H1 (cell line): Measurements from ENCODE around the gene TLR1. TPM values are rescaled to one million over a fixed set of nuclear protein-coding genes. Genes with fewer than 3 reads are reported as not detected.

Experiments
- CTCF ChIA-PET: fragments of 300-600 bp; sonication (Branson Sonifier 250); formaldehyde crosslinking; loops from one replicate; lab custom pipeline; 2021; ENCODE audit not compliant: partially characterized antibody; lab: Charles Lee
- POLR2A ChIA-PET: fragments of 300-600 bp; sonication (Branson Sonifier 250); formaldehyde crosslinking; loops from one replicate; lab custom pipeline; 2021; ENCODE audit warnings: inconsistent platforms; ENCODE audit not compliant: partially characterized antibody; lab: Charles Lee
- DNase-seq, 2 experiments: peaks; one replicate each; pipeline versions ENCODE4 v3.0.0 to v3.0.0-alpha.2; 2010 to 2022; ENCODE audit warnings: low spot score in 2 of 2, low read depth in 1 of 2, mixed read lengths in 1 of 2
- FAIRE-seq: peaks from 2 replicates; lab custom pipeline; 2011; peaks lifted over from hg19 to GRCh38; lab: Jason Lieb, UNC
- H2AFZ ChIP-seq: 2 replicates; pipeline ENCODE4 v1.8.1; 2012; ENCODE audit warnings: low read length, inconsistent platforms
- H2AK5ac ChIP-seq: 2 replicates; pipeline ENCODE4 v1.6.1; 2013; ENCODE audit warnings: low read depth, low read length
- H2BK120ac ChIP-seq: replicated peaks from 2 replicates; pipeline ENCODE3; 2013; ENCODE audit warnings: low read depth, low read length, inconsistent platforms
- H2BK12ac ChIP-seq: 2 replicates; pipeline ENCODE4 v1.6.1; 2013; ENCODE audit warnings: low read depth, low read length
- H2BK15ac ChIP-seq: 2 replicates; pipeline ENCODE4 v1.6.1; 2013; ENCODE audit warnings: low read length
- H2BK20ac ChIP-seq: 2 replicates; pipeline ENCODE4 v1.6.1; 2013; ENCODE audit warnings: low read length
- H2BK5ac ChIP-seq: 2 replicates; pipeline ENCODE4 v1.6.1; 2013; ENCODE audit warnings: low read depth, low read length
- H3K14ac ChIP-seq: 2 replicates; pipeline ENCODE4 v1.6.1; 2013; ENCODE audit warnings: inconsistent platforms; ENCODE audit not compliant: insufficient read length
- H3K18ac ChIP-seq: 2 replicates; pipeline ENCODE4 v1.6.1; 2013; ENCODE audit warnings: low read length; ENCODE audit errors: extremely low read depth
- H3K23ac ChIP-seq: 2 replicates; pipeline ENCODE4 v1.6.1; 2013; ENCODE audit warnings: inconsistent platforms; ENCODE audit not compliant: insufficient read length
- H3K23me2 ChIP-seq: 2 replicates; pipeline ENCODE4 v1.6.1; 2013; ENCODE audit warnings: low read depth, low read length
- H3K27ac ChIP-seq: 2 replicates; pipeline ENCODE4 v1.6.1; 2011; ENCODE audit warnings: low read depth, low read length, inconsistent platforms
- H3K27me3 ChIP-seq, 4 experiments: replicated peaks in 1 of 4; 1 replicate in 1 of 4; 2 replicates in 3 of 4; pipeline versions ENCODE4 v1.6.1 to v1.8.1; 2011 to 2013; ENCODE audit warnings: low read length in 3 of 4, mild to moderate bottlenecking in 3 of 4, inconsistent platforms in 2 of 4, mixed read lengths in 2 of 4, moderate library complexity in 1 of 4; ENCODE audit not compliant: control insufficient read depth in 3 of 4, insufficient read depth in 3 of 4; ENCODE audit errors: extremely low read depth in 1 of 4
- H3K36me3 ChIP-seq, 4 experiments: 2 replicates each; pipeline versions ENCODE4 v1.6.1 to v1.8.1; 2011 to 2013; ENCODE audit warnings: mild to moderate bottlenecking in 4 of 4, low read length in 3 of 4, moderate library complexity in 2 of 4, control low read depth in 1 of 4, inconsistent platforms in 1 of 4; ENCODE audit not compliant: insufficient read depth in 4 of 4, control insufficient read depth in 2 of 4
- H3K4ac ChIP-seq: replicated peaks from 2 replicates; pipeline ENCODE3; 2013; ENCODE audit warnings: low read length, low read depth, mixed read lengths, inconsistent platforms; ENCODE audit not compliant: insufficient read length
- H3K4me1 ChIP-seq, 4 experiments: replicated peaks in 1 of 4; 1 replicate in 1 of 4; 2 replicates in 3 of 4; pipeline versions ENCODE4 v1.6.1 to v1.8.1; 2011 to 2013; ENCODE audit warnings: low read length in 3 of 4, inconsistent platforms in 2 of 4, mixed read lengths in 1 of 4; ENCODE audit not compliant: insufficient read depth in 4 of 4, control insufficient read depth in 3 of 4
- H3K4me2 ChIP-seq, 2 experiments: 2 replicates each; pipeline versions ENCODE4 v1.6.1 to v1.8.1; 2011 to 2013; ENCODE audit warnings: low read depth in 2 of 2, low read length in 2 of 2, control low read depth in 1 of 2, inconsistent platforms in 1 of 2, mild to moderate bottlenecking in 1 of 2; ENCODE audit not compliant: insufficient read depth in 1 of 2
- H3K4me3 ChIP-seq, 4 experiments: fragments of 200-600, 300-600 bp in 1 of 4; sonication (generic), shearing (Covaris generic), sonication (Bioruptor Twin) in 1 of 4; 2 replicates each; pipeline versions ENCODE4 v1.5.1 to v1.8.1; 2011 to 2016; ENCODE audit warnings: low read length in 4 of 4, low read depth in 3 of 4, control low read depth in 2 of 4, inconsistent platforms in 2 of 4, mild to moderate bottlenecking in 2 of 4, mixed read lengths in 1 of 4, moderate library complexity in 1 of 4; ENCODE audit not compliant: insufficient read depth in 2 of 4; ENCODE audit errors: extremely low read depth in 1 of 4
- H3K56ac ChIP-seq: replicated peaks from 2 replicates; pipeline ENCODE3; 2013; ENCODE audit warnings: low read depth, mild to moderate bottlenecking, mixed read lengths, low read length, inconsistent platforms; ENCODE audit not compliant: insufficient read length
- H3K79me1 ChIP-seq: 2 replicates; pipeline ENCODE4 v1.6.1; 2013; ENCODE audit warnings: low read depth, low read length, control low read depth
- H3K79me2 ChIP-seq, 2 experiments: 2 replicates each; pipeline versions ENCODE4 v1.6.1 to v1.8.1; 2012 to 2013; ENCODE audit warnings: low read length in 2 of 2, mild to moderate bottlenecking in 2 of 2, inconsistent platforms in 1 of 2; ENCODE audit not compliant: insufficient read depth in 2 of 2, control insufficient read depth in 1 of 2
- H3K9ac ChIP-seq, 4 experiments: replicated peaks in 1 of 4; 1 replicate in 1 of 4; 2 replicates in 3 of 4; pipeline versions ENCODE4 v1.6.1 to v1.8.1; 2011 to 2013; ENCODE audit warnings: low read depth in 3 of 4, low read length in 3 of 4, control low read depth in 2 of 4, mild to moderate bottlenecking in 2 of 4, moderate library complexity in 2 of 4, inconsistent platforms in 1 of 4; ENCODE audit errors: extremely low read depth in 1 of 4
- H3K9me3 ChIP-seq, 2 experiments: 2 replicates each; pipeline versions ENCODE4 v1.6.1 to v1.8.1; 2012 to 2013; ENCODE audit warnings: mild to moderate bottlenecking in 2 of 2, moderate library complexity in 2 of 2, control low read depth in 1 of 2, inconsistent platforms in 1 of 2, low read depth in 1 of 2, low read length in 1 of 2, mixed read lengths in 1 of 2; ENCODE audit not compliant: insufficient read depth in 2 of 2
- H4K20me1 ChIP-seq, 2 experiments: replicated peaks in 1 of 2; 2 replicates each; pipeline versions ENCODE3 to v1.8.1; 2011 to 2013; ENCODE audit warnings: inconsistent platforms in 2 of 2, low read length in 2 of 2, mild to moderate bottlenecking in 1 of 2; ENCODE audit not compliant: insufficient read depth in 2 of 2, control insufficient read depth in 1 of 2
- H4K5ac ChIP-seq: 2 replicates; pipeline ENCODE4 v1.6.1; 2013; ENCODE audit warnings: low read length, low read depth, mixed read lengths, inconsistent platforms; ENCODE audit not compliant: insufficient read length
- H4K8ac ChIP-seq: 2 replicates; pipeline ENCODE4 v1.8.0; 2013; ENCODE audit warnings: mild to moderate bottlenecking, moderate library complexity, low read length, inconsistent platforms; ENCODE audit not compliant: insufficient read depth; ENCODE audit errors: extremely low read depth
- H4K91ac ChIP-seq: replicated peaks from 2 replicates; pipeline ENCODE3; 2013; ENCODE audit warnings: low read length, mixed read lengths, inconsistent platforms; ENCODE audit not compliant: insufficient read length
- CREB1 ChIP-seq: IDR thresholded peaks from 2 replicates; pipeline ENCODE4 v1.6.1; 2012; ENCODE audit warnings: inconsistent platforms
- JUND ChIP-seq: IDR thresholded peaks from 2 replicates; pipeline ENCODE4 v1.6.1; 2011; ENCODE audit warnings: mild to moderate bottlenecking, improper control_type of control experiment, low read length
- KDM1A ChIP-seq: fragments of 200-600, 300-600 bp; sonication (generic); IDR thresholded peaks from 2 replicates; pipeline ENCODE4 v1.7.1; 2016; ENCODE audit warnings: mild to moderate bottlenecking, low read length, borderline replicate concordance
- KDM5A ChIP-seq: fragments of 200-600 bp; IDR thresholded peaks from 2 replicates; pipeline ENCODE4 v1.7.1; 2012; ENCODE audit warnings: mild to moderate bottlenecking, low read length, inconsistent platforms, mixed read lengths
- NANOG ChIP-seq: IDR thresholded peaks from 2 replicates; pipeline ENCODE4 v1.6.1; 2011; ENCODE audit warnings: low read length, low read depth, mild to moderate bottlenecking, inconsistent platforms; ENCODE audit not compliant: insufficient read depth, poor library complexity, severe bottlenecking
- POLR2A ChIP-seq, 2 experiments: IDR thresholded peaks; 1 replicate in 1 of 2; 2 replicates in 1 of 2; pipeline ENCODE4 v1.6.1; 2011; ENCODE audit warnings: low read depth in 2 of 2, low read length in 2 of 2, mild to moderate bottlenecking in 2 of 2; ENCODE audit errors: control extremely low read depth in 1 of 2
- SP4 ChIP-seq: IDR thresholded peaks from 2 replicates; pipeline ENCODE4 v1.6.1; 2012; ENCODE audit warnings: low read length, inconsistent platforms
- WGBS, 2 experiments: shearing (Covaris generic) in 1 of 2; methylation state at CpG; one replicate each; pipeline versions ENCODE4 v1.1.6 to v1.1.7; 2013 to 2015; ENCODE audit warnings: low lambda C conversion rate in 2 of 2, mixed read lengths in 2 of 2, inconsistent platforms in 1 of 2, low coverage in 1 of 2, missing lambda C conversion rate in 1 of 2; ENCODE audit not compliant: insufficient replicate concordance in 2 of 2, insufficient coverage in 1 of 2, insufficient read length in 1 of 2; ENCODE audit errors: extremely low coverage in 1 of 2, missing lambda C conversion rate in 1 of 2; 5-methylcytosine and 5-hydroxymethylcytosine counted together
- polyA plus RNA-seq, 7 experiments: library from polyadenylated mRNA; depleted of rRNA in 3 of 7; stranded (reverse) in 5 of 7; unstranded in 2 of 7; fragments of >200 nt in 5 of 7; fragments of 200-250 nt in 2 of 7; gene quantifications; 1 replicate in 5 of 7; 2 replicates in 1 of 7; 4 replicates in 1 of 7; pipeline versions ENCODE4 v1.2.1 to v1.2.3, GENCODE V29; 2011 to 2013; ENCODE audit warnings: missing spikeins in 2 of 7, mixed read lengths in 2 of 7
- total RNA-seq: library from RNA; stranded (reverse); fragmentation: NEBNext Ultra II Directional; extraction: Animal tissue kit (Norgen Biotek cat#: 25700); gene quantifications from 2 replicates; pipeline ENCODE4 v1.2.1, GENCODE V29; 2021

Gene TLR1
- total and polyA plus RNA-seq, 2 of the 8 experiments (the other 6 are each of a cell fraction or from before 2014, with no cell fraction given): not detected

DNA sequence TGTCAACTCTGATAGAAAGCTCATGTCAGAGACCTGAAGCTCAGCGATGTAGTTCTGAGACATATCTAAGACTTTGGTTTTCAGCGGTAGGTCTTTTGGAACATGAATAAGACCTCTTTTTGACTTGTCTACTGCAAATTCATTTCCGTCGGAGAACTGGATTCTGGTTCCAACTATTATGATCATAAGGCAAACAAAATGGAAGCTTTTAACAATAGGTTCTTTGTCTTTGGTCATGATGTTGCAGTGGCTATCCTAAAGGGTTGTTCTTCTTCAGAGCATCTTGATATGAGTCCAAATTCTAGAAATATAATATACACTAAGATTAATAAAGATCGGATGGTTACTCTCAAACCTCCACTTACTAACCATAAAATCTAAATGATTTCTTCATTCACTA, 24.6 kb upstream of the TLR1 start:
- FAIRE-seq: no peak
- no peak for DNase-seq
- no peak overlapping the region for H3K56ac ChIP-seq
- H3K23me2 ChIP-seq: no peaks in the 10 kb centered on the region
- POLR2A ChIA-PET: no interaction called here
- H2AFZ ChIP-seq: no peak overlapping the region
- no peaks in the 10 kb centered on the region for H3K4me1 ChIP-seq
- H2BK15ac ChIP-seq: no peak overlapping the region
- no peak for TF ChIP-seq CREB1
- no peak for TF ChIP-seq JUND
- TF ChIP-seq KDM1A: no peak
- no peak for TF ChIP-seq KDM5A
- TF ChIP-seq SP4: no peak
- no peak for TF ChIP-seq POLR2A (IDR thresholded peaks at IDR 0.05; ENCODE audit: control extremely low read depth in 1 of 2, low read depth in 2 of 2, low read length in 2 of 2)
- TF ChIP-seq NANOG: no peak
- no peak overlapping the region for H3K23ac ChIP-seq
- 98% methylated on average over 5 of the region's 5 CpGs; no CpG with 5 or more reads in 1 of the 2 experiments for WGBS, 2 experiments
- H2BK120ac ChIP-seq: no peak overlapping the region
- no peaks in the 10 kb centered on the region for H3K27me3 ChIP-seq
- no peaks in the 10 kb centered on the region for H3K9me3 ChIP-seq
- no peak overlapping the region for H3K4me2 ChIP-seq
- no peak overlapping the region for H3K4me3 ChIP-seq
- H2BK5ac ChIP-seq: no peak overlapping the region
- CTCF ChIA-PET: interaction anchor here (1.2 to 2.3 kb wide), 5 partner anchors 10 to 70 kb away, joined by 4 to 9 read pairs (median 5); no protein-coding TSS in a partner anchor
- no peaks in the 10 kb centered on the region for H4K20me1 ChIP-seq
- H3K27ac ChIP-seq: no peak overlapping the region
- H3K4ac ChIP-seq: no peak overlapping the region
- no peak overlapping the region for H2BK20ac ChIP-seq
- H3K36me3 ChIP-seq: no peaks in the 10 kb centered on the region
- no peak overlapping the region for H4K8ac ChIP-seq
- no peaks in the 10 kb centered on the region for H3K79me2 ChIP-seq
- no peak overlapping the region for H2AK5ac ChIP-seq
- H3K18ac ChIP-seq: no peak overlapping the region
- no peak overlapping the region for H3K14ac ChIP-seq
- no peaks in the 10 kb centered on the region for H3K79me1 ChIP-seq
- H3K9ac ChIP-seq: no peak overlapping the region
- H2BK12ac ChIP-seq: no peak overlapping the region
- no peak overlapping the region for H4K5ac ChIP-seq
- H4K91ac ChIP-seq: no peak overlapping the region
